HCT116 (cell line): ENCODE data around the gene CDV3. TPM values are rescaled to one million over a fixed set of nuclear protein-coding genes. Genes with fewer than 3 reads are reported as not detected.

Source experiments
- ATAC-seq: fragments of 200-7000 bp; cut with Tn5 transposase; 2 replicates; pipeline ENCODE4 v1.9.1; 2020; ENCODE audit warnings: mild to moderate bottlenecking, moderate library complexity
- BruUV-seq: library from RNA; stranded (reverse); fragments of 400-500 nt; replicated peaks from 2 replicates; lab custom pipeline; 2021; lab: Mats Ljungman, UMichigan
- CTCF ChIA-PET: fragments of 300-600 bp; sonication (Branson Sonifier 250); formaldehyde crosslinking; loops from one replicate; lab custom pipeline; 2021; ENCODE audit warnings: antibody characterized with exemption; lab: Charles Lee
- POLR2A ChIA-PET: fragments of 300-600, 350-600 bp; sonication (Branson Sonifier 250); formaldehyde crosslinking; loops from one replicate; lab custom pipeline; 2021; ENCODE audit warnings: antibody characterized with exemption; lab: Charles Lee
- RAD21 ChIA-PET, 2 experiments: fragments of 300-600 bp; sonication (Branson Sonifier 250); formaldehyde crosslinking; loops; one replicate each; lab custom pipeline; 2023; ENCODE audit warnings: low total read pairs in 2 of 2; ENCODE audit not compliant: uncharacterized antibody in 2 of 2, unreplicated experiment in 2 of 2, low non-redundant PET in 1 of 2; lab: Charles Lee
- DNase-seq: peaks from one replicate; pipeline ENCODE4 v3.0.0-alpha.2; 2010; ENCODE audit warnings: low read depth, low spot score
- H2AFZ ChIP-seq: fragments of 200-600 bp; shearing (Covaris generic), sonication (generic); 2 replicates; pipeline ENCODE4 v1.6.1; 2017; ENCODE audit warnings: low read depth, mixed run types, mixed read lengths, antibody characterized with exemption, low read length; ENCODE audit not compliant: poor library complexity, severe bottlenecking
- H3K27ac ChIP-seq: 2 replicates; pipeline ENCODE4 v1.5.1; 2012; ENCODE audit warnings: low read depth, low read length
- H3K27me3 ChIP-seq: fragments of 200-600 bp; sonication (generic); 2 replicates; pipeline ENCODE4 v1.6.1; 2016; ENCODE audit warnings: mixed run types, low read length, mixed read lengths; ENCODE audit not compliant: insufficient read depth
- H3K36me3 ChIP-seq, 2 experiments: fragments of 200-500 bp in 1 of 2; fragments of 200-600 bp in 1 of 2; sonication (Bioruptor generic) in 1 of 2; sonication (generic) in 1 of 2; 2 replicates each; pipeline versions ENCODE4 v1.5.1 to v1.6.1; 2014 to 2016; ENCODE audit warnings: low read length in 2 of 2, inconsistent platforms in 1 of 2, mixed read lengths in 1 of 2, mixed run types in 1 of 2; ENCODE audit not compliant: insufficient read depth in 2 of 2, control insufficient read depth in 1 of 2
- H3K4me1 ChIP-seq, 2 experiments: fragments of 200-600 bp in 1 of 2; sonication (generic) in 1 of 2; 2 replicates each; pipeline versions ENCODE4 v1.5.1 to v1.6.1; 2012 to 2017; ENCODE audit warnings: low read length in 2 of 2, inconsistent platforms in 1 of 2, mild to moderate bottlenecking in 1 of 2, mixed read lengths in 1 of 2, mixed run types in 1 of 2, moderate library complexity in 1 of 2; ENCODE audit not compliant: insufficient read depth in 2 of 2, control insufficient read depth in 1 of 2
- H3K4me2 ChIP-seq: fragments of 200-600 bp; sonication (generic); 2 replicates; pipeline ENCODE4 v1.6.1; 2017; ENCODE audit warnings: mixed run types, low read length, mixed read lengths
- H3K4me3 ChIP-seq, 2 experiments: fragments of 200-600 bp in 1 of 2; sonication (generic) in 1 of 2; replicated peaks in 1 of 2; 2 replicates each; pipeline ENCODE4 v1.5.1; 2011 to 2016; ENCODE audit warnings: low read length in 2 of 2, control low read depth in 1 of 2, low read depth in 1 of 2, mild to moderate bottlenecking in 1 of 2, mixed read lengths in 1 of 2, mixed run types in 1 of 2
- H3K79me2 ChIP-seq: fragments of 200-600 bp; sonication (generic); 2 replicates; pipeline ENCODE4 v1.6.1; 2017; ENCODE audit warnings: mild to moderate bottlenecking, mixed run types, low read length, moderate library complexity, mixed read lengths; ENCODE audit not compliant: insufficient read depth
- H3K9ac ChIP-seq: fragments of 200-600 bp; sonication (generic); 2 replicates; pipeline ENCODE4 v1.6.1; 2016; ENCODE audit warnings: low read length, mixed read lengths
- H3K9me2 ChIP-seq: fragments of 200-600 bp; sonication (generic), shearing (Covaris generic); 2 replicates; pipeline ENCODE4 v1.6.1; 2017; ENCODE audit warnings: mixed run types, mild to moderate bottlenecking, moderate library complexity; ENCODE audit not compliant: insufficient read depth
- H3K9me3 ChIP-seq, 2 experiments: fragments of 200-500 bp in 1 of 2; fragments of 200-600 bp in 1 of 2; sonication (Bioruptor generic) in 1 of 2; sonication (generic) in 1 of 2; 2 replicates each; pipeline ENCODE4 v1.6.1; 2014 to 2017; ENCODE audit warnings: low read length in 2 of 2, mixed read lengths in 2 of 2, inconsistent platforms in 1 of 2, low read depth in 1 of 2, mild to moderate bottlenecking in 1 of 2, mixed run types in 1 of 2, moderate library complexity in 1 of 2; ENCODE audit not compliant: control insufficient read depth in 1 of 2, insufficient read depth in 1 of 2
- H4K20me1 ChIP-seq: fragments of 200-600 bp; sonication (generic), shearing (Covaris generic); 2 replicates; pipeline ENCODE4 v1.6.1; 2017; ENCODE audit warnings: mixed run types, mild to moderate bottlenecking, moderate library complexity; ENCODE audit not compliant: insufficient read depth
- ATF3 ChIP-seq: IDR thresholded peaks from 2 replicates; pipeline ENCODE4 v1.6.1; 2012
- CBX3 ChIP-seq: IDR thresholded peaks from 2 replicates; pipeline ENCODE4 v1.6.1; 2012; ENCODE audit warnings: low read depth
- CEBPB ChIP-seq: IDR thresholded peaks from 2 replicates; pipeline ENCODE4 v1.6.1; 2012; ENCODE audit warnings: low read depth
- EGR1 ChIP-seq: IDR thresholded peaks from 2 replicates; pipeline ENCODE4 v1.6.1; 2012; ENCODE audit warnings: low read depth
- ELF1 ChIP-seq: IDR thresholded peaks from 2 replicates; pipeline ENCODE4 v1.6.1; 2012; ENCODE audit warnings: low read depth, borderline replicate concordance
- EZH2phosphoT487 ChIP-seq: fragments of 200-600 bp; IDR thresholded peaks from 2 replicates; pipeline ENCODE4 v1.6.1; 2018; ENCODE audit warnings: antibody characterized with exemption, borderline replicate concordance
- FOSL1 ChIP-seq: IDR thresholded peaks from 2 replicates; pipeline ENCODE4 v1.6.1; 2012; ENCODE audit warnings: low read depth
- JUND ChIP-seq: IDR thresholded peaks from 2 replicates; pipeline ENCODE4 v1.6.1; 2012
- MAX ChIP-seq: IDR thresholded peaks from 2 replicates; pipeline ENCODE4 v1.6.1; 2012
- POLR2A ChIP-seq: IDR thresholded peaks from 2 replicates; pipeline ENCODE4 v1.7.0; 2011; ENCODE audit warnings: borderline replicate concordance; ENCODE audit not compliant: insufficient read depth, insufficient read length; ENCODE audit errors: extremely low read depth
- POLR2AphosphoS5 ChIP-seq: IDR thresholded peaks from 2 replicates; pipeline ENCODE4 v1.6.1; 2011; ENCODE audit warnings: mild to moderate bottlenecking, low read depth, low read length, moderate library complexity
- RAD21 ChIP-seq: IDR thresholded peaks from 2 replicates; pipeline ENCODE4 v1.6.1; 2012; ENCODE audit warnings: low read depth, mild to moderate bottlenecking
- SRF ChIP-seq: IDR thresholded peaks from 2 replicates; pipeline ENCODE4 v1.6.1; 2012; ENCODE audit warnings: low read depth
- TCF7L2 ChIP-seq: IDR thresholded peaks from 2 replicates; pipeline ENCODE4 v1.7.0; 2011; ENCODE audit warnings: borderline replicate concordance, inconsistent platforms; ENCODE audit not compliant: insufficient read depth, insufficient read length; ENCODE audit errors: extremely low read depth
- YY1 ChIP-seq: IDR thresholded peaks from 2 replicates; pipeline ENCODE4 v1.6.1; 2011; ENCODE audit warnings: low read length, low read depth, moderate library complexity, mild to moderate bottlenecking; ENCODE audit not compliant: insufficient replicate concordance; ENCODE audit errors: extremely low read depth
- ZBTB33 ChIP-seq: IDR thresholded peaks from 2 replicates; pipeline ENCODE4 v1.6.1; 2011; ENCODE audit warnings: mild to moderate bottlenecking, low read length, moderate library complexity; ENCODE audit not compliant: insufficient replicate concordance; ENCODE audit errors: extremely low read depth
- ZFX ChIP-seq: fragments of 450-650 bp; IDR thresholded peaks from 2 replicates; pipeline ENCODE4 v1.6.1; 2017
- ZNF274 ChIP-seq: fragments of 200-500 bp; sonication (Bioruptor generic); IDR thresholded peaks from 2 replicates; pipeline ENCODE4 v1.6.1; 2014; ENCODE audit warnings: mild to moderate bottlenecking, low read depth, low read length, inconsistent platforms
- intact Hi-C: fragments of 100-400 bp; cut with micrococcal nuclease; formaldehyde crosslinking; loops from 2 replicates; pipeline ENCODE4 v1.10.0; 2022
- total RNA-seq: library from RNA; stranded (reverse); gene quantifications from one replicate; pipeline ENCODE4 v1.2.1, GENCODE V29; 2021; ENCODE audit not compliant: unreplicated experiment

CDV3 gene
- total RNA-seq, 1 experiment from 2014 or later = 153 TPM

- Histone ChIP-seq H3K9me3 (no peaks in the 10 kb centered on the region), H4K20me1 (no peaks in the 10 kb centered on the region), H3K4me2 (no peak overlapping the region), H3K27me3 (no peaks in the 10 kb centered on the region), H3K79me2 (peaks cover 8% of the 10 kb centered on the region), H3K4me1 (no peaks in the 10 kb centered on the region), H3K4me3 (no peak overlapping the region), H2AFZ (no peak overlapping the region), H3K27ac (no peak overlapping the region), H3K9ac (no peak overlapping the region), H3K9me2 (no peaks in the 10 kb centered on the region), H3K36me3 (peaks cover 26 to 41% of the 10 kb centered on the region in 2 experiments)
- no peak for ATAC-seq
- DNase-seq = no peak
- BruUV-seq = no TSS peak
- RAD21 ChIA-PET = no interaction called here
- POLR2A ChIA-PET = interaction anchor here (1.6 kb wide), 1 partner anchor 9 kb away, joined by 3 read pairs; no protein-coding TSS in a partner anchor
- no peak for TF ChIP-seq ELF1
- no peak for TF ChIP-seq ZFX
- no peak for TF ChIP-seq CEBPB
- no peak for TF ChIP-seq POLR2AphosphoS5
- TF ChIP-seq EZH2phosphoT487 = no peak
- TF ChIP-seq SRF = no peak
- no peak for TF ChIP-seq EGR1
- TF ChIP-seq POLR2A = no peak
- no peak for TF ChIP-seq ZNF274
- no peak for TF ChIP-seq MAX
- TF ChIP-seq YY1 = no peak
- no peak for TF ChIP-seq RAD21
- no peak for TF ChIP-seq FOSL1
- no peak for TF ChIP-seq ATF3
- TF ChIP-seq ZBTB33 = no peak
- TF ChIP-seq JUND = no peak
- TF ChIP-seq CBX3 = no peak
- TF ChIP-seq TCF7L2 = no peak
- intact Hi-C loops = no loop called here
- CTCF ChIA-PET = no interaction called here
Observed at GRCh38 chr3:133606342-133606741, 32.9 kb downstream of the CDV3 start.
